Stimulated activated CD8-positive, alpha-beta memory T cell treated with anti-CD3 and anti-CD28 coated beads, Interleukin-4, amount 100 ng/mL, for 24 hours (primary cell): ENCODE measurements around the gene C15orf61.

Source experiments
- DNase-seq: peaks from one replicate; pipeline ENCODE4 v3.0.0-alpha.2; 2020; ENCODE audit warnings: low read depth

C15orf61 gene

DNA sequence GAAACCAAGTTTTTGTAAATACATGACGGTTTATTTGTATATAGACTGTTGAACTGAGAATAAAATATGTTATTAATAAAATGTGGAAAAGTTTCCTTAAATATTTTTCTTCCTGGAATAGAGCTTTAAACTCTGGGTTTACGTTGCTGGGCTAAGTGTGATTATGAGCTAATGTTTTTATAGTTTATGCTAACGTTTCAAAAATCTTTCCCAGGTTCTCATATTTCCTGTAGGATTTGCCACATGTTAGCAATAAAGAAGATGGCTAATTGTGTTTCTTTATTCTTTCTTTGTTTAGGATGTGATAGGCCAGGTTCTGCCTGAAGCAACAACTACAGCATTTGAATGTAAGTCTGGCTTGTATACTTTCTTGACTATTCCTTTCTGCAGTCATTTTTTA, 28.8 kb downstream of the C15orf61 start:
- no peak for DNase-seq

DNA sequence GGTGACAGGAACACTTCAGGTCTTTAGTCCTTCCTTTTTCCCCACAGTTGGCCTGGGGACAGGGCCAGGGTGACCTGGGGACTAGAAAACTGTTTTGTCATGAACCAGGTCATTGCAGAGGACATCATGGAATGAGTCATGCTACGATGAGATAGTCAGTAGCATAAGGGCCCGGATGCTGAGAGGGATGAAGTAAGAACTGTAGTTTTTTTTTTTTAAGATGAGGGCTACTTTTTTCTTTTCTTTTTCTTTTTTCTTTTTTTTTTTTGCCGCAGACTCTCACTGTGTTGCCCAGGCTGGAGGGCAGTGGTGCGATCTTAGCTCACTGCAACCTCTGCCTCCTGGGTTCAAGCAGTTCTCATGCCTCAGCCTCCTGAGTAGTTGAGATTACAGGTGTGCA, 29.6 kb downstream of the C15orf61 start:
- DNase-seq: no peak

DNA sequence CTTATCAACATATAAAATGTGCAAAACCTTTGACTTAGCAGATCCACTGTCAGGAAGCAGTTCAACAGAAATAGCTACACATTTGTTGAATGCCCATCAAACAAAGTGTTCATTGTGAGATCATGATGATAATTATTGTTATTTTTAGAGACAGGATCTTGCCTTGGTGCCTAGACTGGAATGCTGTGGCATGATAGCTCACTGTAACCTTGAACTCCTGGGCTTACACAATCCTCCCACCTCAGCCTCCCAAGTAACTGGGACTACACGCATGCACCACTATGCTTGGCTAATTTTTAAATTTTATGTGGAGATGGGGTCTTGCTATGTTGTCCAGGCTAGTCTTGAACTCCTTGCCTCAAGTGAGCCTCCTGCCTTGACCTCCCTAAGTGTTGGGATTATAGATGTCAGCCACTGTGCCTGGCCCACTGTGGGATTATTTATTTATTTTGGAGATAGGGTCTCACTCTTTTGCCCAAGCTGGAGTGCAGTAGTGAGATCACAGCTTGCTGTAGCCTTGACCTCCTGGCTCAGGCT, 30.3 kb downstream of the C15orf61 start:
- DNase-seq: no peak

DNA sequence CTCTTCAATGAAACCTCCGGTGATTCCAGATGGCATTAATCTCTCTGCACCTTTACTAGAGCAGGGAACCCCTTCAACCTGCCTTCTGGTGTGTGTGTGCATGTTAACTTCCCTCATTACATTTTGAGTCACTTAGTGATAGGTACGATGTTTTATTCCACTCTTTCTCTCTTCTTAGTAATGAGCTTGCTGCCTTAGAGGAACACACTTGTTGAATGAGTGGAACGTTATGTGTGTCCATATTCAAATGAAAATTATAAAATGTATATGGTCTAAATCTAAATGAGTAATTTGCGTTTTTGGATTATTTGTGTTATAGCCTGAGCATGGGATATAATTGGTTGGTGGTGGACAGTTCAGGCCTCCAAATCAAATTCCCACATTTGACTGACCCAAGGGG, 33.6 kb downstream of the C15orf61 start:
- DNase-seq: no peak

DNA sequence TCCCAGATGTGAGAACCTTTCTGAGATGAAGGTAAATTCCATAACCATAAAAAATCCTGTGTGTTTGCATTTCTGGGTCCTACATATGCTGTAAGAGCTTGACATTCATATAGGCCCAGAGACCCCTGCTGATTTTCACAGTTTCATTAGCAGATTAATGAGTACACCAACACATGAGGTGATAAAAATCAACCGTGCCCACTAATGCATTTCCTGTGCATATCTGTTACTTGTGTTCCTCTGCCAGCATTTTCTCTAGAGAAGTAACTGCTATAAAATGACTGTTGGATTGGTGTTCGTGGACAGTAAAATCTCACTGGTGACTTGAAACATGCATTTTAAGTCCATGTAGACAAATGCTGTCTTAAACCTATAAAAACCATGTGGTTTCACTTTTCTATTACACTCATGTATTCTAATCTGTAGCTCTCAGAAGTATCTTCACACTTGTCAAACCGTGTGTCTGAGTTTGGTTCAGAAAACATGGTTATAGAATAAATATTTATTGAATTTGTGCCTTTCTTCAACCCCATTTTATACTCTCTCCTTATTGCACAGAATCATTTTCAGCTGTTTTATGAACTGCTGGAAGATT, 36.1 kb downstream of the C15orf61 start:
- DNase-seq: no peak

DNA sequence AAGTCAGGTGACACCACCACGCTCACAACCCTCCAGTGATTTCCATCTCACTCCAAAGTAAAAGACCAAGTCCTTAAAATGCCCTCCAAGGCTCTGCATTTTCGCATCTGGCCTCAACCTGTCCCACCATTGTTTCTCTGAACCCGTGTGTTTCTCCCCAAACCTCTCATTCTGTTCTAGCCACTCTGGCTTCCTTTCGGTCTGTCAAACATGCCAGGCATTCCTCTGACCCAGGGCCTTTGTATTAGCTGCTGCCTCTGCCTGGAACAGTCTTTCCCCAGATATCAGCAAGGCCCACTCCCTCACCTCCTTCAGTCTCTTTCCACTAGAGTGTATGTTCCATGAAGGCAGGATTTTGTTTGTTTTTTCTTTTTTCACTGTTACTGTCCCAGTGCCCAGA, 37.6 kb downstream of the C15orf61 start:
- DNase-seq: no peak

DNA sequence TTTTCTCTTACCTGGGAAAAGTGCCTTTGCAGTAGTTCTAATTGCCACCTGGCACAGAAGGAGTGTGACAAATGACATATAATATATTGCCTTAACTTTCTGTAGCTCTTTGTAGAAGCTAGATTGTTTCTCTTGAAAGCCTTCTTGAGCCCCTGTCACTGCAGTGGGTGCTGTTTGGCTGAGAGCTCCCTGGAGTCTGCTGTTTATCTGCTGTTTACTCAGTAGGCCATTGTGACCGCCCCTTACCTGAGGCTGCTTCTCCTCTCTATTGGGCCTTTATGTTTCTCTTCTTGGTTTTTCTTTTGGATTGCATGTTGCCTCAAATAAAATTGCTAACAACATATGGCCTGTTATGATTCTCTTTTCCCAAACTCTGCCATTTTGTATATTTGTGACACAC, 38.2 kb downstream of the C15orf61 start:
- no peak for DNase-seq

DNA sequence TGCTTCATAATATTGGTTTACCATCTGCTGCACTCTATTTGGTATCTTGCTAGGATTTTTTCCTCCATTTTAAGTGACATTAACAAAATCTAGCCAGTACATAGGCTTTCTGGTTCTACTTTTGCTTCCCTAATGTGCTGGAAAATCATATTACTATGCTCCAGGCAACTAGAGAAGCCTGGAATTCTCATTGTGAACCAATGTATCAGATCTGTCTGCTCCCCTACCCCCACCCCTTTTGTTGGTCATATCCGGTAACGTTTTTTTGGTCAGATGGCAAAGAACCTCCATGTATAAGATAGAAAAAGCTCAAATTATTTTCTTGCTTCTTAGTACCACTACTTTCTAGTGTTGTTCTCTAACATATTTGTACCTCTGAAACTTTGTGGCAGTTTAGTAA, 38.6 kb downstream of the C15orf61 start:
- no peak for DNase-seq

DNA sequence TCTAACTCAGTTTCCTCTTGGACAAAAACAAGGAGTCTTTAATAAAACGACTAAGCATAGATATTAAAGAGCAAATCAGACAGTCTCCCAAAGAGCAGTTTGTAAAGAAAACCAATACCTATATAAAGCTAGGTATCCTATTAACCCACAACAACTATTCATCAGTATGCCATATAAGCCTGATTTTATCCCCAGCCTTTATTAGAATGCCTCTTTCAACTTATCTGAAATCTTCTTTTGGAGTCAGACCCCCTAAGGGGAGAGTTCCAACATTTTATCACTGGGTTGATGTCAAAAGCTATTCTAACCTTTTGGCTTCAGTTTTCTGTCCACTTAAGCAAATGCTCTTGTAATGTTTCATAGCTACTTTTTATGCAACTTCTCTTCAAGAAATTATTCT, 39.4 kb downstream of the C15orf61 start:
- no peak for DNase-seq

DNA sequence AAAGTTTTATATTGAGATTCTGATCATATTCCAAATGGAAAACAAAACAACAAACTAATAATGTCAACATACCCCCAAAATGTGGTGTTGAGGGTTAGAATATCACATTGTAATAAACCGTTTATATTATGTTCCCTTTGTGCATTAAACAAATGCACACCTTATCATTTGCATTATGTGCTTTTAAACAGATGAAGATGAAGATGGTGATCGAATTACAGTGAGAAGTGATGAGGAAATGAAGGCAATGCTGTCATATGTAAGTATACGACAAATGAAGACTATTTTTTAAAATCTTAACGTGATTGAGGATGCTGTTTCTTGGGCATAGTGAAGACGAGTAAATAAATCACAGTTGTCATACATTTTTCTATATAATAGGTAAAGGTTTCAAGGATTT, 42.2 kb downstream of the C15orf61 start:
- DNase-seq: no peak

DNA sequence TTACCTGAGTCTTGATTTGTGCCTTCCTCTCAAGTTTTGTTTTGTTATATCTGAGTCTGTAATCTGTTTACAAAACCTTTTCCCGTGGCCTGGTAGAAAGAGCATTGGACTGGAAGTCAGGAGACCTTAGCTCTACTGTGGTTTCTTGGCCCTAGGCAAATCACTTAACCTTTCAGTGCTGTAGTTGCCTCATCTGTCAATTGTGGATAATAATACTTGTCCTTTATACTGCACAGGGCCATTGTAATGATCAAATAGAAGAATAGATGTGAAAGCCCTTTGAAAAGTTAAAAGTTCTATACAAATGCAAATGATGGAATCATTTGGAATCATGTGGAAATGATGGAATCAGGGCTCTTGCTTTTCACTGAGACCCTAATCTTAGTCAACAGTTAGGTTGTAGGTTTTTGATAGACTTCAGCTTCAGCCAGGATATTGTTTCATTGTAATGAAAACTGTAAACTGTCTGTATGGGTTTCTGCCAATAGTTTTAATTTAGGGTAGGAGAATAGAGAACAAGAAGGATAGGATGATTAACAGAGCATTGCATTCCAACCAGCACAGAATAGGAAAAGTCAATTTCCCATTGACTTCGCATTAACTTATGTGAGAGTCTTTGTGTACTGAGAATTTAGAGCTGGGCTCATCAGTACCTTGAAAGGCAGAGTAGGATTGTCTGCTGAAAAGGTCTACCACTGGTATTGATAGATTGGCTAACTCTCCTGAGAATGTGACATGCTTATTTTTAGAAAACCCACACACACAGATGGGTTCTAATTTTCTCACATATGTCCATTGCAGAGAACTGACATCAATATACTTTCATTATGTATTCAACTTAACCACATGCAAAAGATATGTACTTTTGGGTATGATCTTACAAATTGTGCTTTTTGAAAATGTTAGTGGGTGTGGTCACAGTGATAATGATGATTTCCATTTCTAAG, 43.4 kb downstream of the C15orf61 start:
- DNase-seq: no peak

DNA sequence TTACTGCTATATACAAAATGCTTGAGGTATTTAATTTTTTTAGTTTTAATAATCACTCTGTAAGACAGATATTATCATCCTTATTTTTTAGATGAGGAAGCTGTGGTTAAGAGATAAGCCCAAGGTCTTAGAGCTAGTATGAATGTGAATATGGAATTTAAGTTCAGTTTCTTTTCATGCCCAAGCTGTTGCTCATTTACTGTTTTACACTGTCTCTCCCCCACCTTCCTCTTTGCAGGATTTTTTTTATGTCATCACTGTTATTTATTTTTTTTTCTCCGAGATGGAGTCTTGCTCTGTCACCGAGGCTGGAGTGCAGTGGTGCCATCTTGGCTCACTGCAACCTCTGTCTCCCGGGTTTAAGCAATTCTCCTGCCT, 44.0 kb downstream of the C15orf61 start:
- DNase-seq: no peak

DNA sequence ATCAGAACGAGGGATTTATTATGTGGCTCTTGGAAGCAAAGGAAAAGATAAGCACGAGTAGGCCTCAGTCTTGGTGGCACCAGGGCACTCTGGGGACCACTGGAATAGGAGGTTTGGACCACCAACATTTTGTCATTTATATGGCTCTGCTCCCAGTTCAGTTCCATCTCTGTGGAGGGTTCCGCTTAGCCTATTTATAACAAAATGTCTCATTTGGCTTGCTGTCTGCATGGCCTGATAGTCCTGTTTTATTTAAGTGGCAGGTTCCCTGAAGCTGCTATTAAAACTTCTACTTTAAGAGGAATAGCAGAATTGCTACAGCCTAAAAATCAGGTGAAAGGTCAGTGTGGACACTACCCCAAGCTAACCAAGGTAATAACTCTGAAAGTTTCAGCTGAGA, 48.7 kb downstream of the C15orf61 start:
- no peak for DNase-seq

DNA sequence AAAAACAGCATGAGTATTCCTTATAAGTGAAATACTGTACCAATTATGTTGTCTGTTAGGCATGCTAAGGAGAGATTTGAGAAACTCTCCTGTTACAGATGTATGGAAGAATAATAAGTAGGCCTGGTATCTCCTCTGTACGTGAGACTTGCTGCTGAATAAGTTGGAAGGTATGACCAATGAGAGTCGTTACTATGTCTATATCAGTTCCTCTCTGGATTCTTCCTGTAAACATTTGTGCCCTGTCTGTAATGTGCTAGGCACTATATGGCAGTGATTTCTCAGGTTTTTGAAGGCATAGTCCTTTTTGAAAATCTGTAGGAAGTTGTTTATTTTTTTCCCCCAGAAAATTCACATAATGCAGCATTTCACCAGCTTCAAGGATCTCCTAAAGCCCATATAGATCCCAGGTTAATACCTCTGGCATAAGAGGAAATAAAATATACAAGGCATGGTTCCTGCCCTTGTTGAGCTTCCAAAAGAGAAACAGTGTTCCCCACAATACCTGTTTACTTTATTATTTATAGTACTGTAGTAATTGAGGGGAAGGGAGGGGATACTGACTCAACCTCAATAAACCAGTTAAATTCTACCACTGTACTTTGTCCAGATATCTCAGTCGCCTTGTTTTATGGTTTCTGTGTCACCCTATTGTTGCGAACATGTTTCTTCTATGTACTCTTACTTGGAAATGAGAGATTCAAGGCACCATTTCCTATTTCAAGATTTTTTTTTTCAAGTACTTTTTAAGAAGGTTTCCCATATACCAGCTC, 50.1 kb downstream of the C15orf61 start:
- DNase-seq: no peak

DNA sequence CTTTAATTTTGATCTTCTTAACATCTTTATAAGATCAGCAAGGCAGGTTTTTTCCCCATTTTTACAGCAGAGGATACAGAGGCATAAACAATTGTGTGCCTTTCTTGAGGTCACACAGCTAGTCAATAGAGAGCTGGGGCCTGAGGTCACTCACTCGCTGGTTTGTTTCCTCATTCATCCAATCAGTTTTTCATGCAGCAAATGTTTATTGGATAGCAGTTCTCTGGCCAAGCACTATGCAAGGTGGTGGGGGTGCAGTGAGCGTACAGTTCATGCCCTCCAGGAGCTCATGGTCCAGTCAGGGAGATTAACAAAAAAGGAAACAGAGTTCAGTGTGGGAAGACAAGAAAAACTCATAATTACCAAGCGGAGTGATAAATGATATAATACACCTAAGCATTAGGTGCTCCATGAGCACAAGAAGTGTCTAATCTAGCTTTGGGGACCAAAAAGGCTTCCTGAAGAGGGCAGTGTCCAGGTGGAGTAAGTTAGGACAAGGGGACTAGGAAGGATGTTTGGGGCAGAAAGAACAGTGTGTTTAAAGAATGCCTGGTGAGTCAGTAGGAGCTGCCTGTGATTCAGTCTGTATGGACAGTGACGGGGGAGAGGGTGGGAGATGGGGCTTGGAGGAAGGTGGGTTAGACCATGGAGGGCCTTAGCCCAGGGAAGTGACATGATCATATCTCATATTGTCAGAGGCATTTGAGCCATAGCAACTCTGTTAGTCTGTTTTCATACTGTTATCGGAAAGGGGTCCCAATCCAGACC, 50.9 kb downstream of the C15orf61 start:
- DNase-seq: no peak

DNA sequence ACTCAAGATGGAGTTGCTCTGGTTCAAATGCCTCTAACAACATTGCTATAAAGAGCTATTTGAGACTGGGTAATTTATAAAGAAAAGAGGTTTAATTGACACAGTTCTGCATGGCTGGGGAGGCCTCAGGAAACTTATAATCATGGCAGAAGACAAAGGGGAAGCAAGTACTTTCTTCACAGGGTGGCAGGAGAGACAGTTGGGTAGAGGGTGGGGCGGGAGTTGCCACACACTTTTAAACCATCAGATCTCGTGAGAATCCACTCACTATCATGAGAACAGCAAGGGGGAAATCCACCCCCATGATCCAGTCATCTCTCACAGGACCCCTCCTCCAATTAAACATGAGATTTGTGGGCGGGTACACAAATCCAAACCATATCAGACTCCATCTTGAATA, 52.3 kb downstream of the C15orf61 start:
- no peak for DNase-seq

DNA sequence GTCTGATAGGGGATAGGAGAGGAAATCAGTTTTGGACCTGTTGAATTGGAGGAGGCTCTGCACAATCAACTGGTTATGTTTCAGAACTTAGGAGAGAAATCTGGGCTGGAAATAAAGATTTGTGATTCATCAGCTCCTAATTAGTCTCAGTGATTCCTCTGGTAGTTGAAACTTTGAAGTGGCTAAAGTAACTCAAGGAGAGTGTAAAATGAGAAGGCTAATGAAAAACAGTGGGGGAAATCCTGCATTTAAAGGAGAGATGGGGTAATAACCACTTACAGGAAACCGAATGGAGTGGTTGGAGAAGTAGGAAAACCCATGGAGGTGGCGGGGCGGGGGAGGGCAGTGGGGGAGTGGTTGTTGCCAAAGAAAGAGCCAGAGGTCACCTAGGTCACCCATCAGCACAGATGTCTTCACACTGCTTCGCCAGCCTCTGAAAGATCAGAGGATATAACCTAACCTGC, 54.1 kb downstream of the C15orf61 start:
- no peak for DNase-seq

DNA sequence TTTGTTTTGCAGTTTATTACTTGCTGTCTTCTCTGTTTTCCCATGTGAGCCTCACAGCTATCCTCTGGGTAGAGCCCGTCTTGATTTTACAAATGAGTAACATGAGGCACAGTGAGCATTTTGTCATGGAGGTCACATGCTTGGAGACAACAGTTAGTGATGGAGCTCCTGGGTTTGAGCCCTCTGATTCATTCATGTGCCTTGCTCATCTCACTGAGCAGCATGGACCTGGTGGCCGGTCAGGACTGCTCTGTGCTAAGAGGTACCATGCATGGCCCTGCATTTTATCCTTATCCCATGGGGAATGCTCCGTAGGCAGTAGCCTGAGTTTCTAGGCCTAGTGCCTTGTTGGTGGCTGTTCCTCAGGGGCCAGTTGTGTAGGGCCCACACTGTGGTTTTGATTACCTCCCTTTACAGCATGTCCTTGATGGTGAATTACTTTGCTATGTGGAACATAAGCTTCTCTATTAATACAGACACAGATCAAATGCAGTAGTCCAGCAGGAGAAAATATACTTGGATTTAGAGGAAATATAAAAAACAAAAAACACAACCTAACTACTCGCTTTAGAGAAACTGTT, 57.2 kb downstream of the C15orf61 start:
- no peak for DNase-seq

DNA sequence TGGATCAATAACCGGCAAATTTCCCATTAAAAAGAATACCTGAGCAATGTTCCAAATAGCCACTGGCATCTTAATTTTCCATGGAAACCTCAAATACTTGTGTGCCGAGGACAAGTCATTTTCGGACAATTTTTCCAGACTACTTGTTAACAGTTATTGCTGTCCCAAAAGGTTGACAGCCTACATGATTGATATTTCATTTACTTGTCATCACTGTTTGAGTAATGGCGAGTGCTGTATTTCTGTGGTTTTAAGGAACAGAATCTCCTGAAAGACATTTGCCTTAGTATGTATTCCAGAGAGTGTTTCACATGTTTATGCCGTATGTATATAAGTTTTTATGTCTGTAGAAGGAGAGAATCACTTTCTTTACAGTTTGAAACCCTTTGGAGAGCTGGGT, 58.2 kb downstream of the C15orf61 start:
- DNase-seq: no peak
